Trophoblast cell (in vitro differentiated cells and primary cell): ENCODE measurements around the gene CINP.

Experiments
- DNase-seq, 2 donors: peaks; one replicate each; pipeline ENCODE4 v3.0.0-alpha.2; 2016
- H2AFZ ChIP-seq: 2 replicates; pipeline ENCODE4 v1.6.1; 2013; ENCODE audit warnings: low read length, moderate library complexity, mild to moderate bottlenecking; ENCODE audit not compliant: insufficient read depth, poor library complexity
- H2AK5ac ChIP-seq: 2 replicates; pipeline ENCODE4 v1.6.1; 2013; ENCODE audit warnings: mild to moderate bottlenecking, low read length
- H2BK120ac ChIP-seq: 2 replicates; pipeline ENCODE4 v1.6.1; 2013; ENCODE audit warnings: low read length, mild to moderate bottlenecking, moderate library complexity; ENCODE audit not compliant: insufficient read depth, poor library complexity
- H2BK12ac ChIP-seq: 2 replicates; pipeline ENCODE4 v1.6.1; 2013; ENCODE audit warnings: mild to moderate bottlenecking, low read length, moderate library complexity
- H2BK5ac ChIP-seq: 2 replicates; pipeline ENCODE4 v1.6.1; 2013; ENCODE audit warnings: low read length, low read depth, moderate library complexity, mild to moderate bottlenecking; ENCODE audit not compliant: poor library complexity
- H3K14ac ChIP-seq: 2 replicates; pipeline ENCODE4 v1.6.1; 2013; ENCODE audit warnings: mild to moderate bottlenecking, low read length
- H3K18ac ChIP-seq: 2 replicates; pipeline ENCODE4 v1.6.1; 2013; ENCODE audit warnings: mild to moderate bottlenecking, low read length
- H3K23ac ChIP-seq: 2 replicates; pipeline ENCODE4 v1.6.1; 2013; ENCODE audit warnings: low read length
- H3K27ac ChIP-seq: 2 replicates; pipeline ENCODE4 v1.5.1; 2013; ENCODE audit warnings: low read depth, mild to moderate bottlenecking, inconsistent platforms, low read length, moderate library complexity
- H3K27me3 ChIP-seq: 2 replicates; pipeline ENCODE4 v1.6.1; 2013; ENCODE audit warnings: inconsistent platforms, mild to moderate bottlenecking, low read length, moderate library complexity; ENCODE audit not compliant: insufficient read depth
- H3K36me3 ChIP-seq, 2 experiments: 1 replicate in 1 of 2; 2 replicates in 1 of 2; pipeline ENCODE4 v1.6.1; 2013; ENCODE audit warnings: low read length in 2 of 2, mild to moderate bottlenecking in 2 of 2, moderate library complexity in 1 of 2; ENCODE audit not compliant: insufficient read depth in 2 of 2, control insufficient read depth in 1 of 2
- H3K4ac ChIP-seq: 2 replicates; pipeline ENCODE4 v1.6.1; 2013; ENCODE audit warnings: low read depth, mild to moderate bottlenecking, low read length, moderate library complexity
- H3K4me1 ChIP-seq, 2 experiments: 1 replicate in 1 of 2; 2 replicates in 1 of 2; pipeline ENCODE4 v1.6.1; 2013; ENCODE audit warnings: low read length in 2 of 2, mild to moderate bottlenecking in 2 of 2, moderate library complexity in 1 of 2; ENCODE audit not compliant: insufficient read depth in 2 of 2, control insufficient read depth in 1 of 2
- H3K4me2 ChIP-seq: 2 replicates; pipeline ENCODE4 v1.6.1; 2013; ENCODE audit warnings: inconsistent platforms, mild to moderate bottlenecking, low read length, moderate library complexity
- H3K4me3 ChIP-seq: 2 replicates; pipeline ENCODE4 v1.5.1; 2013; ENCODE audit warnings: mild to moderate bottlenecking, low read depth, low read length, inconsistent platforms
- H3K79me1 ChIP-seq: one replicate; pipeline ENCODE4 v1.6.1; 2013; ENCODE audit warnings: low read length
- H3K79me2 ChIP-seq: 2 replicates; pipeline ENCODE4 v1.6.1; 2013; ENCODE audit warnings: low read length, mild to moderate bottlenecking; ENCODE audit not compliant: control insufficient read depth, insufficient read depth, poor library complexity
- H3K9ac ChIP-seq: 2 replicates; pipeline ENCODE4 v1.6.1; 2013; ENCODE audit warnings: mild to moderate bottlenecking, low read length
- H3K9me3 ChIP-seq: 2 replicates; pipeline ENCODE4 v1.6.1; 2013; ENCODE audit warnings: low read depth, mild to moderate bottlenecking, control low read depth, inconsistent platforms, low read length; ENCODE audit not compliant: insufficient read depth
- H4K12ac ChIP-seq: 2 replicates; pipeline ENCODE4 v1.6.1; 2013; ENCODE audit warnings: low read depth, mild to moderate bottlenecking, low read length, moderate library complexity
- H4K8ac ChIP-seq: 2 replicates; pipeline ENCODE4 v1.6.1; 2013; ENCODE audit warnings: low read depth, mild to moderate bottlenecking, low read length, moderate library complexity
- H4K91ac ChIP-seq: one replicate; pipeline ENCODE4 v1.6.1; 2013; ENCODE audit warnings: low read depth, mild to moderate bottlenecking, low read length, moderate library complexity
- WGBS: extraction: QIAGEN DNeasy Blood & Tissue Kit; methylation state at CpG from one replicate; pipeline ENCODE4 v1.1.7; 2013; ENCODE audit warnings: missing lambda C conversion rate; ENCODE audit not compliant: insufficient read length, insufficient coverage; ENCODE audit errors: extremely low coverage; 5-methylcytosine and 5-hydroxymethylcytosine counted together

The CINP gene

GRCh38 chr14:102359341-102359740, 3.3 kb downstream of the CINP start:
- Histone ChIP-seq H2AFZ (no peak overlapping the region), H3K36me3 (peaks cover 9 to 13% of the 10 kb centered on the region in 2 experiments)
- DNase-seq = no peak

GRCh38 chr14:102356280-102356679, 6.4 kb downstream of the CINP start:
- DNase-seq = no peak
- no peaks in the 10 kb centered on the region for H3K27me3 ChIP-seq
- H3K4me2 ChIP-seq = no peak overlapping the region
- H3K36me3 ChIP-seq = peaks cover 13 to 17% of the 10 kb centered on the region in 2 experiments
- H3K18ac ChIP-seq = no peak overlapping the region
- no peak overlapping the region for H2BK12ac ChIP-seq
- H3K4me1 ChIP-seq = no peaks in the 10 kb centered on the region
- no peak overlapping the region for H3K9ac ChIP-seq
- H3K9me3 ChIP-seq = no peaks in the 10 kb centered on the region
- no peaks in the 10 kb centered on the region for H3K79me2 ChIP-seq
- H4K8ac ChIP-seq = no peak overlapping the region
- H2AFZ ChIP-seq = no peak overlapping the region
- H3K4me3 ChIP-seq = no peak overlapping the region
- H2BK5ac ChIP-seq = no peak overlapping the region
- no peak overlapping the region for H4K91ac ChIP-seq
- no peak overlapping the region for H3K14ac ChIP-seq
- no peak overlapping the region for H3K4ac ChIP-seq
- no peak overlapping the region for H3K23ac ChIP-seq
- no peak overlapping the region for H3K27ac ChIP-seq
- H2BK120ac ChIP-seq = no peak overlapping the region
- H2AK5ac ChIP-seq = no peak overlapping the region
- no CpG with 5 or more reads among the region's 3 CpGs for WGBS
- no peak overlapping the region for H4K12ac ChIP-seq
- no peaks in the 10 kb centered on the region for H3K79me1 ChIP-seq

More at GRCh38 chr14:102359341-102359740, 3.3 kb downstream of the CINP start:
- no peak overlapping the region for H3K9ac ChIP-seq
- H3K79me2 ChIP-seq = peaks cover 7% of the 10 kb centered on the region
- peaks cover 5 to 10% of the 10 kb centered on the region in 2 experiments for H3K4me1 ChIP-seq
- no peak overlapping the region for H3K4ac ChIP-seq
- H3K27me3 ChIP-seq = no peaks in the 10 kb centered on the region
- no CpG with 5 or more reads among the region's 2 CpGs for WGBS
- no peak overlapping the region for H3K4me2 ChIP-seq
- no peak overlapping the region for H2AK5ac ChIP-seq
- H2BK120ac ChIP-seq = no peak overlapping the region
- H3K27ac ChIP-seq = no peak overlapping the region
- no peak overlapping the region for H4K91ac ChIP-seq
- H4K8ac ChIP-seq = no peak overlapping the region
- no peak overlapping the region for H3K4me3 ChIP-seq
- H4K12ac ChIP-seq = no peak overlapping the region
- no peaks in the 10 kb centered on the region for H3K9me3 ChIP-seq
- peaks cover 10% of the 10 kb centered on the region for H3K79me1 ChIP-seq
- H3K18ac ChIP-seq = no peak overlapping the region
- H3K23ac ChIP-seq = no peak overlapping the region
- no peak overlapping the region for H2BK5ac ChIP-seq
- H2BK12ac ChIP-seq = no peak overlapping the region
- H3K14ac ChIP-seq = no peak overlapping the region

DNA sequence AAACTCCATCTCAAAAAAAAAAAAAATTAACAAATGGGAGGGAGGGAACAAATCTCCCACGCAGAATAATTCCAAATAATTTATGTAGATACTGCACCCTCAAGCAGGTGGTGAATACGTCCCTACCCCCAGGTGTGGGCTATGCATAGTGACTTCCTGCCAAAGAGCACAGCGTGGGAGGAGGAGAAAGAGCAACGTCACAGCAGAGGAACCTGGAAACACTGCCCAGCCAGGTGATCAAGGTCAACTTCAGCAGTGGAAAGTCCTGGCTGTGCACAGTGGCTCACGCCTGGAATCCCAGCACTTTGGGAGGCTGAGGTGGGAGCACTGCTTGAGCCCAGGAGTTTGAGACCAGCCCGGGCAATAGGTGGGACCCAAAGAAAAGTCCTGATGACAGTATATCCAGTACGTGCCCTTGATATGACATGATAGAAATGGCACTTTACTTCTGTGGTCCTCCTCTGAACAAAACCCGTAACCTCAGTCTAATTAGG, 9.5 kb downstream of the CINP start:
- Histone ChIP-seq H2AK5ac (no peak overlapping the region), H4K12ac (no peak overlapping the region), H2AFZ (no peak overlapping the region), H3K79me2 (no peaks in the 10 kb centered on the region), H3K27ac (no peak overlapping the region), H2BK12ac (no peak overlapping the region), H3K36me3 (peaks cover 17 to 22% of the 10 kb centered on the region in 2 experiments), H4K8ac (no peak overlapping the region), H3K4me1 (no peaks in the 10 kb centered on the region), H4K91ac (no peak overlapping the region), H2BK120ac (no peak overlapping the region), H3K14ac (no peak overlapping the region), H3K18ac (no peak overlapping the region), H3K79me1 (no peaks in the 10 kb centered on the region), H3K27me3 (no peaks in the 10 kb centered on the region), H3K4ac (no peak overlapping the region), H3K9me3 (no peaks in the 10 kb centered on the region), H3K23ac (no peak overlapping the region), H2BK5ac (no peak overlapping the region), H3K4me3 (no peak overlapping the region), H3K4me2 (no peak overlapping the region), H3K9ac (no peak overlapping the region)
- DNase-seq = no peak
- WGBS = no CpG with 5 or more reads among the region's 8 CpGs

- Histone ChIP-seq H3K14ac (no peak overlapping the region), H3K9ac (no peak overlapping the region), H3K9me3 (no peaks in the 10 kb centered on the region), H2AFZ (no peak overlapping the region), H3K27ac (no peak overlapping the region), H3K4me3 (no peak overlapping the region), H4K8ac (no peak overlapping the region), H3K18ac (no peak overlapping the region), H3K79me1 (no peaks in the 10 kb centered on the region), H3K27me3 (no peaks in the 10 kb centered on the region), H2BK120ac (no peak overlapping the region), H3K79me2 (no peaks in the 10 kb centered on the region), H3K23ac (no peak overlapping the region), H3K4me1 (no peaks in the 10 kb centered on the region), H3K4me2 (no peak overlapping the region), H4K91ac (no peak overlapping the region), H3K36me3 (peaks cover 21 to 22% of the 10 kb centered on the region in 2 experiments), H2BK5ac (no peak overlapping the region), H4K12ac (no peak overlapping the region), H3K4ac (no peak overlapping the region), H2AK5ac (no peak overlapping the region), H2BK12ac (no peak overlapping the region)
- WGBS = no CpG with 5 or more reads among the region's 4 CpGs
- no peak for DNase-seq
Measured at GRCh38 chr14:102352213-102352612, 10.5 kb downstream of the CINP start.
